Esophagus squamous epithelium (tissue), 5 donors: ENCODE data around the gene MMRN2. TPM values are rescaled to one million over a fixed set of nuclear protein-coding genes. Genes with fewer than 3 reads are reported as not detected.
"Not testable (repeated sequence)": the region's sequence is repeated elsewhere in the genome, so short reads cannot be mapped to it uniquely, and the experiment has no call there.

ENCODE experiments used
- DNase-seq: peaks from one replicate; lab custom pipeline; 2025; lab: John Stamatoyannopoulos, UW
- H3K27ac ChIP-seq, 4 donors: fragments of 200-600 bp; sonication (generic); one replicate each; pipeline ENCODE4 v1.5.1; 2016 to 2019; ENCODE audit warnings: mild to moderate bottlenecking in 1 of 4
- H3K27me3 ChIP-seq, 4 donors: fragments of 200-600 bp; sonication (generic); 1 replicate in 3 of 4; 2 replicates in 1 of 4; pipeline versions ENCODE4 v1.5.1 to v1.6.0; 2017 to 2021; ENCODE audit warnings: antibody characterized with exemption in 1 of 4
- H3K36me3 ChIP-seq, 3 donors: fragments of 200-600 bp; sonication (generic); one replicate each; pipeline ENCODE4 v1.5.1; 2016 to 2019
- H3K4me1 ChIP-seq, 3 donors: fragments of 200-600 bp; sonication (generic); one replicate each; pipeline ENCODE4 v1.5.1; 2017 to 2019
- H3K4me3 ChIP-seq, 4 donors: fragments of 200-600 bp; sonication (generic); 1 replicate in 3 of 4; 2 replicates in 1 of 4; pipeline ENCODE4 v1.5.1; 2016 to 2019; ENCODE audit warnings: mild to moderate bottlenecking in 2 of 4, moderate library complexity in 1 of 4
- H3K9me3 ChIP-seq, 3 donors: fragments of 200-600 bp; sonication (generic); one replicate each; pipeline ENCODE4 v1.5.1; 2016 to 2019
- CTCF ChIP-seq, 6 experiments: fragments of 450-650 bp in 4 of 6; fragments of 200-600 bp in 2 of 6; sonication (generic) in 2 of 6; IDR thresholded peaks; one replicate each; pipeline ENCODE4 v1.5.1; 2016 to 2019; ENCODE audit warnings: antibody characterized with exemption in 6 of 6, mild to moderate bottlenecking in 4 of 6, moderate library complexity in 4 of 6
- POLR2A ChIP-seq, 4 donors: fragments of 450-650 bp; IDR thresholded peaks; one replicate each; pipeline ENCODE4 v1.6.1; 2017; ENCODE audit warnings: antibody characterized with exemption in 4 of 4, mild to moderate bottlenecking in 4 of 4, moderate library complexity in 3 of 4
- WGBS, 2 donors: methylation state at CpG; one replicate each; pipeline ENCODE4 v1.1.5; 2018; 5-methylcytosine and 5-hydroxymethylcytosine counted together
- intact Hi-C: fragments of 100-400 bp; cut with DNase I; formaldehyde crosslinking; loops from one replicate; pipeline ENCODE4 v1.15.0; 2022
- total RNA-seq, 4 donors: library from RNA; depleted of rRNA; stranded (reverse); fragments of >200 nt; gene quantifications; one replicate each; pipeline ENCODE4 v1.1.0, GENCODE V29; 2016
- donor health status: DM: yes; HTN: yes; CAD: no.

The MMRN2 gene
- total RNA-seq, 4 donors from 2014 or later = 3.4 to 18.1 (median 11.0) TPM

- Histone ChIP-seq H3K4me1 (peaks cover 0 to 43% (median 6%) of the 10 kb centered on the region in 3 donors), H3K4me3 (no peak overlapping the region), H3K9me3 (no peaks in the 10 kb centered on the region), H3K27me3 (no peaks in the 10 kb centered on the region), H3K27ac (no peak overlapping the region), H3K36me3 (no peaks in the 10 kb centered on the region)
- TF ChIP-seq POLR2A (IDR thresholded peaks at IDR 0.05) (no peak), CTCF (IDR thresholded peaks at IDR 0.05) (no peak)
- intact Hi-C loops = no loop called here
- DNase-seq = no peak
- 86 to 93% methylated on average over 8 to 13 of the region's 14 CpGs for WGBS, 2 donors
Measured at GRCh38 chr10:86941991-86942421, 15.4 kb downstream of the MMRN2 start.

GRCh38 chr10:86941426-86941825 lies 16.0 kb downstream of the MMRN2 start:
- TF ChIP-seq POLR2A (IDR thresholded peaks at IDR 0.05) (no peak), CTCF (IDR thresholded peaks at IDR 0.05) (no peak)
- Histone ChIP-seq H3K9me3 (no peaks in the 10 kb centered on the region), H3K27ac (no peak overlapping the region), H3K4me3 (no peak overlapping the region), H3K27me3 (no peaks in the 10 kb centered on the region), H3K4me1 (peaks cover 0 to 37% (median 6%) of the 10 kb centered on the region in 3 donors), H3K36me3 (no peaks in the 10 kb centered on the region)
- intact Hi-C loops = no loop called here
- DNase-seq = no peak
- WGBS, 2 donors = 50 to 86% methylated on average over 1 to 2 of the region's 2 CpGs

- no peaks in the 10 kb centered on the region for H3K36me3 ChIP-seq
- no peak overlapping the region for H3K27ac ChIP-seq
- no peaks in the 10 kb centered on the region for H3K27me3 ChIP-seq
- no peak for DNase-seq
- H3K4me1 ChIP-seq = peaks cover 0 to 30% (median under 1%) of the 10 kb centered on the region in 3 donors
- H3K4me3 ChIP-seq = no peak overlapping the region
- H3K9me3 ChIP-seq = no peaks in the 10 kb centered on the region
- TF ChIP-seq POLR2A (IDR thresholded peaks at IDR 0.05) = no peak
- TF ChIP-seq CTCF (IDR thresholded peaks at IDR 0.05) = no peak
- intact Hi-C loops = no loop called here
- WGBS, 2 donors = 75 to 94% methylated on average over 2 to 4 of the region's 6 CpGs
Measured at GRCh38 chr10:86940677-86941076, 16.7 kb downstream of the MMRN2 start.

- intact Hi-C loops, H3K27ac ChIP-seq, DNase-seq, H3K36me3 ChIP-seq, H3K9me3 ChIP-seq, H3K27me3 ChIP-seq: not testable (repeated sequence)
- Histone ChIP-seq H3K4me1 (peaks cover 0 to 24% (median 0%) of the 10 kb centered on the region in 3 donors), H3K4me3 (peak overlapping the region in 2 of 4 donors; percentile 26 to 30)
- 82 to 91% methylated on average over 13 to 15 of the region's 16 CpGs for WGBS, 2 donors
Measured at GRCh38 chr10:86940076-86940475, 17.3 kb downstream of the MMRN2 start.

GRCh38 chr10:86938260-86938659 lies 19.2 kb downstream of the MMRN2 start:
- Histone ChIP-seq H3K4me3 (no peak overlapping the region), H3K36me3 (peaks cover 0 to 11% (median 0%) of the 10 kb centered on the region in 3 donors), H3K27ac (peak overlapping the region in 1 of 4 donors; percentile 21), H3K4me1 (peaks cover 0 to 11% (median 0%) of the 10 kb centered on the region in 3 donors), H3K27me3 (no peaks in the 10 kb centered on the region), H3K9me3 (no peaks in the 10 kb centered on the region)
- 78 to 94% methylated on average over 2 of the region's 2 CpGs for WGBS, 2 donors
- intact Hi-C loops = no loop called here
- no peak for DNase-seq
- TF ChIP-seq POLR2A (IDR thresholded peaks at IDR 0.05) = no peak
- no peak for TF ChIP-seq CTCF (IDR thresholded peaks at IDR 0.05)
